ENCODE results near the gene LECT2.

Gene LECT2

DNA sequence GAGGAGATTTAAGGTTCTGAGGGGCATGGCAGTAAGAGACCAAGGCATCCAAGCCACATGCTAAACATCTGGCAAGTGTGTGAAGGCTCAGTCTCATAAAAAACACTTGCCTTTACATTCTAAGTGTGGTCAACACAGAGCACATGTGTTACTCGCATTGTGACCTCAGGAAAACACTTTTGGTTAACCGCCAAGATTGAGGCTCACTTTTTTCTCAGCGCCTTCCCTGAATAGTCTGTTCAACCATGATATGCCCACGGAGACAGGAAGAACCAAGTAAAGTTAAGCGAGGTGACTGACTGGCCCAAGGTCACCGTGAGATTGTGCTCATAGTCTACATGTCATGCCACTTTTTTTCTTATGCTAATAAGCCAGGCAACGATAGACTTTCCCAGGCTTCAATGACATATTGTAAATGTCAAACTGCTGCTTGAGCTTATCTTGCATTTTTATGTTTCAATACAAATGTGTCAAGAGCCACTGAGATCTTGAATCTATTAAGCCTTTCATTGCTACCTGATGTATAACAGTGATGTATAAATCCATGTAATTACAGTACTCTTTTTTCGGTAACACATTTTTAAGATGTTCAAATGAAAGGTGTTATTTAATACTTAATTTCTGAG lies 38.0 kb downstream of the LECT2 start:
- H3K4me1 ChIP-seq (ENCODE audit: low read length): no peaks in the 10 kb centered on the region
- H3K27me3 ChIP-seq (replicated peaks; ENCODE audit: insufficient read depth, low read length): no peaks in the 10 kb centered on the region
- peak; percentile 14 for DNase-seq
- H2AFZ ChIP-seq (ENCODE audit: low read length): no peak overlapping the region
- no peaks in the 10 kb centered on the region for H3F3A ChIP-seq (ENCODE audit: insufficient read depth, low read length)
- no peaks in the 10 kb centered on the region for H3K9me2 ChIP-seq (replicated peaks; ENCODE audit: insufficient read depth, low read length)
- H3K79me2 ChIP-seq (ENCODE audit: low read length): no peaks in the 10 kb centered on the region
- no peaks in the 10 kb centered on the region for H3K36me3 ChIP-seq (replicated peaks; ENCODE audit: insufficient read depth, low read length)
- H3K27ac ChIP-seq (ENCODE audit: low read length): no peak overlapping the region
- TF ChIP-seq EZH2phosphoT487 (IDR thresholded peaks at IDR 0.05; ENCODE audit: low read length): no peak
- no peak for TF ChIP-seq EZH2 (optimal IDR thresholded peaks at IDR 0.05; ENCODE audit: low read depth, low read length)
- no peak for TF ChIP-seq CTCF (IDR thresholded peaks at IDR 0.05; ENCODE audit: low read length)
- H3K9me3 ChIP-seq (replicated peaks; ENCODE audit: insufficient read depth, low read length): no peaks in the 10 kb centered on the region
- no peaks in the 10 kb centered on the region for H4K20me1 ChIP-seq (ENCODE audit: insufficient read depth, low read length)
- no peak overlapping the region for H3K9ac ChIP-seq (ENCODE audit: low read length)
- H3K4me2 ChIP-seq (ENCODE audit: low read depth, low read length): no peak overlapping the region
- H3K4me3 ChIP-seq (ENCODE audit: low read length): no peak overlapping the region

DNA sequence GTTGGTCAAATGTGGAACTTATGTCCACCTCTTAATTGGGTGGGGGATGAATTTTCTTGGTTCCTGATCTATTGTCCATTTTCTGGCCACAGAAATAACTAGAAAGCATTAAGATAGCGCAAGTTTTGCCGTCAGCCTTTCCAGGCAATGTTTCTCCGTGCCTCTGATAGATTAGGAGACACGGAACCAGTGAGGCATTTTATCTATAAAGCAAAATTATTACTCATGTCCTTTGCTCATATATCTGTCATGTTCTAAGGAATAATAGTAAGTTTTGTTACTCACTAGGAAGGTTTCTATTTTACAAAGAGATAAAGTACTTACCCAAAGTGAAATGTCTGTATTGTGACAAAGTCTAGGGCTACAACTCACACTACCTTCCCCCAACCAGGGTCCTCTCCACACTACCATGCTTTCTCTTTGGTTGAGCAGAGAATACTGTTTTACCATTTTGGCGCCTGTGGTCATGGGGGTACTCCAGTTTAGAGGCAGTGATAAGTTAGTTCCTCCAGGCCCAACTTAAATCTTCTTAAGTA lies 39.2 kb downstream of the LECT2 start:
- no peaks in the 10 kb centered on the region for H4K20me1 ChIP-seq (ENCODE audit: insufficient read depth, low read length)
- H2AFZ ChIP-seq (ENCODE audit: low read length): no peak overlapping the region
- no peaks in the 10 kb centered on the region for H3K9me2 ChIP-seq (replicated peaks; ENCODE audit: insufficient read depth, low read length)
- no peaks in the 10 kb centered on the region for H3K27me3 ChIP-seq (replicated peaks; ENCODE audit: insufficient read depth, low read length)
- no peak overlapping the region for H3K4me2 ChIP-seq (ENCODE audit: low read depth, low read length)
- no peaks in the 10 kb centered on the region for H3K36me3 ChIP-seq (replicated peaks; ENCODE audit: insufficient read depth, low read length)
- no peaks in the 10 kb centered on the region for H3K79me2 ChIP-seq (ENCODE audit: low read length)
- no peak overlapping the region for H3K27ac ChIP-seq (ENCODE audit: low read length)
- H3K4me3 ChIP-seq (ENCODE audit: low read length): no peak overlapping the region
- no peaks in the 10 kb centered on the region for H3F3A ChIP-seq (ENCODE audit: insufficient read depth, low read length)
- TF ChIP-seq EZH2phosphoT487 (IDR thresholded peaks at IDR 0.05; ENCODE audit: low read length): no peak
- TF ChIP-seq EZH2 (optimal IDR thresholded peaks at IDR 0.05; ENCODE audit: low read depth, low read length): no peak
- no peak for TF ChIP-seq CTCF (IDR thresholded peaks at IDR 0.05; ENCODE audit: low read length)
- no peaks in the 10 kb centered on the region for H3K9me3 ChIP-seq (replicated peaks; ENCODE audit: insufficient read depth, low read length)
- no peak for DNase-seq
- no peak overlapping the region for H3K9ac ChIP-seq (ENCODE audit: low read length)
- H3K4me1 ChIP-seq (ENCODE audit: low read length): no peaks in the 10 kb centered on the region

GRCh38 chr5:135913713-135914626 lies 40.8 kb downstream of the LECT2 start:
- Histone ChIP-seq H3K9ac (ENCODE audit: low read length) (no peak overlapping the region), H3K27me3 (replicated peaks; ENCODE audit: insufficient read depth, low read length) (no peaks in the 10 kb centered on the region), H3K9me2 (replicated peaks; ENCODE audit: insufficient read depth, low read length) (no peaks in the 10 kb centered on the region), H3K4me1 (ENCODE audit: low read length) (no peaks in the 10 kb centered on the region), H3K79me2 (ENCODE audit: low read length) (no peaks in the 10 kb centered on the region), H3K9me3 (replicated peaks; ENCODE audit: insufficient read depth, low read length) (no peaks in the 10 kb centered on the region), H3K4me2 (ENCODE audit: low read depth, low read length) (no peak overlapping the region), H3K36me3 (replicated peaks; ENCODE audit: insufficient read depth, low read length) (no peaks in the 10 kb centered on the region), H3K27ac (ENCODE audit: low read length) (no peak overlapping the region), H3F3A (ENCODE audit: insufficient read depth, low read length) (no peaks in the 10 kb centered on the region), H2AFZ (ENCODE audit: low read length) (no peak overlapping the region), H3K4me3 (ENCODE audit: low read length) (no peak overlapping the region), H4K20me1 (ENCODE audit: insufficient read depth, low read length) (no peaks in the 10 kb centered on the region)
- DNase-seq: no peak
- TF ChIP-seq CTCF (IDR thresholded peaks at IDR 0.05; ENCODE audit: low read length) (no peak), EZH2 (optimal IDR thresholded peaks at IDR 0.05; ENCODE audit: low read depth, low read length) (no peak), EZH2phosphoT487 (IDR thresholded peaks at IDR 0.05; ENCODE audit: low read length) (no peak)

Measured in MM.1S (cell line).